Keratinocyte (primary cell): ENCODE data around the gene PCGF1. TPM values are rescaled to one million over a fixed set of nuclear protein-coding genes. Genes with fewer than 3 reads are reported as not detected.

ENCODE experiments used
- DNase-seq: peaks from one replicate; pipeline ENCODE4 v3.0.0-alpha.2; 2011; ENCODE audit warnings: low read depth, missing footprints, low spot score
- FAIRE-seq: peaks from 2 replicates; lab custom pipeline; 2011; peaks lifted over from hg19 to GRCh38; lab: Jason Lieb, UNC
- H2AFZ ChIP-seq: 2 replicates; pipeline ENCODE4 v1.6.0; 2012; ENCODE audit warnings: low read length, control low read depth, inconsistent platforms; ENCODE audit not compliant: control insufficient read depth
- H3K27ac ChIP-seq: 2 replicates; pipeline ENCODE4 v1.5.1; 2011; ENCODE audit warnings: low read length; ENCODE audit not compliant: control insufficient read depth, insufficient read depth
- H3K27me3 ChIP-seq: 3 replicates; pipeline ENCODE4 v1.6.0; 2011; ENCODE audit warnings: low read length; ENCODE audit not compliant: control insufficient read depth, insufficient read depth; ENCODE audit errors: extremely low read depth
- H3K36me3 ChIP-seq, 2 experiments: 2 replicates in 1 of 2; 3 replicates in 1 of 2; pipeline ENCODE4 v1.5.1; 2011; ENCODE audit warnings: low read length in 2 of 2, mild to moderate bottlenecking in 1 of 2; ENCODE audit not compliant: control insufficient read depth in 2 of 2, insufficient read depth in 2 of 2; ENCODE audit errors: extremely low read depth in 1 of 2
- H3K4me1 ChIP-seq: 3 replicates; pipeline ENCODE4 v1.5.1; 2011; ENCODE audit warnings: low read length; ENCODE audit not compliant: control insufficient read depth, insufficient read depth; ENCODE audit errors: extremely low read depth
- H3K4me2 ChIP-seq: 3 replicates; pipeline ENCODE4 v1.6.0; 2011; ENCODE audit warnings: low read depth, low read length; ENCODE audit not compliant: control insufficient read depth, insufficient read depth; ENCODE audit errors: extremely low read depth
- H3K4me3 ChIP-seq, 3 experiments: fragments of 200-600 bp in 1 of 3; sonication (generic) in 1 of 3; 2 replicates in 2 of 3; 3 replicates in 1 of 3; pipeline ENCODE4 v1.5.1; 2011 to 2016; ENCODE audit warnings: low read length in 3 of 3, mild to moderate bottlenecking in 3 of 3, control low read depth in 2 of 3, inconsistent platforms in 1 of 3, low read depth in 1 of 3, mixed read lengths in 1 of 3, mixed run types in 1 of 3, moderate library complexity in 1 of 3; ENCODE audit not compliant: control insufficient read depth in 2 of 3, insufficient read depth in 2 of 3; ENCODE audit errors: extremely low read depth in 1 of 3
- H3K79me2 ChIP-seq: 2 replicates; pipeline ENCODE4 v1.6.0; 2012; ENCODE audit warnings: low read length; ENCODE audit not compliant: control insufficient read depth, insufficient read depth
- H3K9ac ChIP-seq: 3 replicates; pipeline ENCODE4 v1.6.0; 2011; ENCODE audit warnings: low read length; ENCODE audit not compliant: control insufficient read depth, insufficient read depth; ENCODE audit errors: extremely low read depth
- H3K9me1 ChIP-seq: 3 replicates; pipeline ENCODE4 v1.6.0; 2011; ENCODE audit warnings: low read length; ENCODE audit not compliant: control insufficient read depth, insufficient read depth; ENCODE audit errors: extremely low read depth
- H3K9me3 ChIP-seq: 2 replicates; pipeline ENCODE4 v1.5.1; 2012; ENCODE audit warnings: low read depth, low read length; ENCODE audit not compliant: control insufficient read depth
- H4K20me1 ChIP-seq: 3 replicates; pipeline ENCODE4 v1.6.0; 2011; ENCODE audit warnings: low read length; ENCODE audit not compliant: control insufficient read depth, insufficient read depth; ENCODE audit errors: extremely low read depth
- CTCF ChIP-seq, 3 experiments: IDR thresholded peaks in 1 of 3; conservative IDR thresholded peaks in 1 of 3; optimal IDR thresholded peaks in 1 of 3; 2 replicates in 2 of 3; 3 replicates in 1 of 3; pipeline versions ENCODE3 to v1.5.1; 2011; ENCODE audit warnings: low read length in 3 of 3, mild to moderate bottlenecking in 3 of 3, moderate library complexity in 2 of 3, control low read depth in 1 of 3, inconsistent platforms in 1 of 3; ENCODE audit not compliant: insufficient read depth in 2 of 3; ENCODE audit errors: extremely low read depth in 1 of 3
- EZH2 ChIP-seq: IDR thresholded peaks from one replicate; pipeline ENCODE4 v1.6.1; 2012; ENCODE audit warnings: inconsistent platforms, mild to moderate bottlenecking, low read length, moderate library complexity
- dilution Hi-C: fragments of 300-500 bp; cut with MboI; formaldehyde crosslinking; loops from one replicate; pipeline ENCODE4 v1.7.0; 2020; ENCODE audit warnings: low sequenced_read_pairs; ENCODE audit not compliant: extremely low pct_ligation_motif_present
- polyA plus RNA-seq, 5 experiments: library from polyadenylated mRNA; depleted of rRNA in 3 of 5; stranded (reverse) in 3 of 5; stranded (forward) in 1 of 5; unstranded in 1 of 5; fragments of >200 nt; gene quantifications; 1 replicate in 1 of 5; 2 replicates in 3 of 5; 3 replicates in 1 of 5; pipeline versions ENCODE4 v1.2.1 to v1.2.3, GENCODE V29; 2011 to 2012; ENCODE audit warnings: missing spikeins in 2 of 5, low read depth in 1 of 5, low replicate concordance in 1 of 5

PCGF1 gene
- polyA plus RNA-seq, 1 donor (not counting 4 experiments of a cell fraction or from before 2014, with no cell fraction given): 29.1 TPM

- H4K20me1 ChIP-seq: no peaks in the 10 kb centered on the region
- no peak overlapping the region for H3K9ac ChIP-seq
- no peaks in the 10 kb centered on the region for H3K36me3 ChIP-seq
- no peak for DNase-seq
- peaks cover 16% of the 10 kb centered on the region for H3K27me3 ChIP-seq
- no peak overlapping the region for H3K27ac ChIP-seq
- no peak overlapping the region for H2AFZ ChIP-seq
- FAIRE-seq: no peak
- no peaks in the 10 kb centered on the region for H3K79me2 ChIP-seq
- H3K9me1 ChIP-seq: no peaks in the 10 kb centered on the region
- TF ChIP-seq EZH2: no peak
- no peak for TF ChIP-seq CTCF (optimal IDR thresholded peaks at IDR 0.05 in 1 of 3, IDR thresholded peaks at IDR 0.05 in 1 of 3, conservative IDR thresholded peaks at IDR 0.05 in 1 of 3; ENCODE audit: extremely low read depth in 1 of 3, insufficient read depth in 2 of 3, low read length in 3 of 3)
- H3K4me1 ChIP-seq: peaks cover 11% of the 10 kb centered on the region
- H3K4me2 ChIP-seq: peak overlapping the region; percentile 77
- no peak overlapping the region for H3K4me3 ChIP-seq
- dilution Hi-C loops: no loop called here
- no peaks in the 10 kb centered on the region for H3K9me3 ChIP-seq
Measured at GRCh38 chr2:74552914-74553811, 45.7 kb upstream of the PCGF1 start.

- peaks cover 16% of the 10 kb centered on the region for H3K27me3 ChIP-seq
- no peak for FAIRE-seq
- no peak overlapping the region for H3K4me2 ChIP-seq
- H3K4me1 ChIP-seq: peaks cover 12% of the 10 kb centered on the region
- DNase-seq: no peak
- H3K36me3 ChIP-seq: no peaks in the 10 kb centered on the region
- TF ChIP-seq EZH2 (no peak), CTCF (optimal IDR thresholded peaks at IDR 0.05 in 1 of 3, IDR thresholded peaks at IDR 0.05 in 1 of 3, conservative IDR thresholded peaks at IDR 0.05 in 1 of 3; ENCODE audit: extremely low read depth in 1 of 3, insufficient read depth in 2 of 3, low read length in 3 of 3) (no peak)
- no peaks in the 10 kb centered on the region for H3K9me1 ChIP-seq
- no peak overlapping the region for H3K4me3 ChIP-seq
- no peak overlapping the region for H3K9ac ChIP-seq
- H3K9me3 ChIP-seq: no peaks in the 10 kb centered on the region
- no peaks in the 10 kb centered on the region for H3K79me2 ChIP-seq
- H4K20me1 ChIP-seq: no peaks in the 10 kb centered on the region
- no peak overlapping the region for H2AFZ ChIP-seq
- dilution Hi-C loops: no loop called here
- no peak overlapping the region for H3K27ac ChIP-seq
Measured at GRCh38 chr2:74551942-74552913, 44.7 kb upstream of the PCGF1 start.
